DMS79 (cell line): ENCODE data around the gene PCDH1.
"Not testable (repeated sequence)": the region's sequence is repeated elsewhere in the genome, so short reads cannot be mapped to it uniquely, and the experiment has no call there.

Experiments used
- DNase-seq: peaks from one replicate; lab custom pipeline; 2025; lab: John Stamatoyannopoulos, UW

The PCDH1 gene

GRCh38 chr5:141898448-141899049 lies 20.3 kb upstream of the PCDH1 start:
- no peak for DNase-seq

GRCh38 chr5:141897425-141897824 lies 19.2 kb upstream of the PCDH1 start:
- DNase-seq = no peak

GRCh38 chr5:141890429-141890828 lies 12.2 kb upstream of the PCDH1 start:
- not testable (repeated sequence) for DNase-seq

- DNase-seq = no peak
Measured at GRCh38 chr5:141889282-141889871, 11.2 kb upstream of the PCDH1 start.

GRCh38 chr5:141883892-141884318 lies 5.7 kb upstream of the PCDH1 start:
- no peak for DNase-seq

- no peak for DNase-seq
Measured at GRCh38 chr5:141883184-141883891, 5.1 kb upstream of the PCDH1 start.

- DNase-seq = peak; percentile 38
Measured at GRCh38 chr5:141882594-141883183, 4.5 kb upstream of the PCDH1 start.

- no peak for DNase-seq
Measured at GRCh38 chr5:141881886-141882285, 3.7 kb upstream of the PCDH1 start.

GRCh38 chr5:141880961-141881801 lies 3.0 kb upstream of the PCDH1 start:
- no peak for DNase-seq

GRCh38 chr5:141879941-141880738 lies 1.9 kb upstream of the PCDH1 start:
- DNase-seq = peak; percentile 14

GRCh38 chr5:141879426-141879759 lies 1.2 kb upstream of the PCDH1 start:
- no peak for DNase-seq

GRCh38 chr5:141878711-141879425 lies 658 bp upstream of the PCDH1 start:
- peak; percentile 88 for DNase-seq

- DNase-seq = no peak
Measured at GRCh38 chr5:141877356-141878185, 639 bp downstream of the PCDH1 start.

GRCh38 chr5:141876628-141877355 lies 1.4 kb downstream of the PCDH1 start:
- no peak for DNase-seq

- DNase-seq = no peak
Measured at GRCh38 chr5:141875795-141876627, 2.2 kb downstream of the PCDH1 start.

- DNase-seq = no peak
Measured at GRCh38 chr5:141875022-141875740, 3.0 kb downstream of the PCDH1 start.

GRCh38 chr5:141874262-141874964 lies 3.8 kb downstream of the PCDH1 start:
- no peak for DNase-seq
